ENCODE measurements around the gene ZSWIM3. TPM values are rescaled to one million over a fixed set of nuclear protein-coding genes. Genes with fewer than 3 reads are reported as not detected.

ZSWIM3 gene
- total and polyA plus RNA-seq, 2 of the 13 experiments (the other 11 are each of a cell fraction or from before 2014, with no cell fraction given) = 5.2 to 5.8 TPM

- TF ChIP-seq ZNF841 (CRISPR knock-in tag; IDR thresholded peaks at IDR 0.05; ENCODE audit: borderline replicate concordance) (no peak), ZNF331 (CRISPR knock-in tag; IDR thresholded peaks at IDR 0.05) (0 out of 2 replicates have a peak, but pooled peaks have one; percentile 55), HNF1B (CRISPR knock-in tag; IDR thresholded peaks at IDR 0.05) (peak; percentile 50; the same call in 1 of the 2 replicates), ZNF619 (CRISPR knock-in tag; IDR thresholded peaks at IDR 0.05) (0 out of 2 replicates have a peak, but pooled peaks have one; percentile 64), ZNF407 (CRISPR knock-in tag; IDR thresholded peaks at IDR 0.05; ENCODE audit: not compliant biosample characterization) (peak; percentile 68), EED (CRISPR knock-in tag; IDR thresholded peaks at IDR 0.05) (0 out of 2 replicates have a peak, but pooled peaks have one; percentile 32), TFE3 (CRISPR knock-in tag; IDR thresholded peaks at IDR 0.05) (0 out of 2 replicates have a peak, but pooled peaks have one; percentile 17), HMGXB3 (CRISPR knock-in tag; IDR thresholded peaks at IDR 0.05; ENCODE audit: borderline replicate concordance) (0 out of 2 replicates have a peak, but pooled peaks have one; percentile 15), KLF16 (CRISPR knock-in tag; IDR thresholded peaks at IDR 0.05) (no peak), IKZF1 (IDR thresholded peaks at IDR 0.05) (no peak), TEAD2 (CRISPR knock-in tag; IDR thresholded peaks at IDR 0.05) (no peak), ZBTB38 (CRISPR knock-in tag; IDR thresholded peaks at IDR 0.05) (peak; percentile 99)
These were observed 33.2 kb upstream of the ZSWIM3 start (continued) for GRCh38 chr20:45823949-45824835.

Data from HepG2 (cell line).